Measurements from ENCODE around the gene FAM124A.

Gene FAM124A

GRCh38 chr13:51241720-51242119 lies 19.5 kb downstream of the FAM124A start:
- no peak for DNase-seq (ENCODE audit: low read depth in 2 of 2)

GRCh38 chr13:51243227-51243626 lies 21.0 kb downstream of the FAM124A start:
- DNase-seq (ENCODE audit: low read depth in 2 of 2) = no peak

GRCh38 chr13:51243832-51244231 lies 21.6 kb downstream of the FAM124A start:
- DNase-seq (ENCODE audit: low read depth in 2 of 2) = no peak

GRCh38 chr13:51244637-51245405 lies 22.6 kb downstream of the FAM124A start:
- DNase-seq (ENCODE audit: low read depth in 2 of 2) = no peak

- DNase-seq (ENCODE audit: low read depth in 2 of 2) = no peak
These were observed 23.4 kb downstream of the FAM124A start for GRCh38 chr13:51245583-51245982.

- DNase-seq (ENCODE audit: low read depth in 2 of 2) = no peak
These were observed 23.8 kb downstream of the FAM124A start for GRCh38 chr13:51246025-51246417.

- no peak for DNase-seq (ENCODE audit: low read depth in 2 of 2)
These were observed 24.4 kb downstream of the FAM124A start for GRCh38 chr13:51246418-51247277.

- DNase-seq (ENCODE audit: low read depth in 2 of 2) = no peak
These were observed 27.1 kb downstream of the FAM124A start for GRCh38 chr13:51249255-51249654.

GRCh38 chr13:51249770-51250741 lies 27.9 kb downstream of the FAM124A start:
- no peak for DNase-seq (ENCODE audit: low read depth in 2 of 2)

- no peak for DNase-seq (ENCODE audit: low read depth in 2 of 2)
These were observed 29.3 kb downstream of the FAM124A start for GRCh38 chr13:51251480-51251879.

- no peak for DNase-seq (ENCODE audit: low read depth in 2 of 2)
These were observed 30.8 kb downstream of the FAM124A start for GRCh38 chr13:51252954-51253532.

GRCh38 chr13:51255556-51255955 lies 33.4 kb downstream of the FAM124A start:
- DNase-seq (ENCODE audit: low read depth in 2 of 2) = no peak

GRCh38 chr13:51257187-51257586 lies 35.0 kb downstream of the FAM124A start:
- DNase-seq (ENCODE audit: low read depth in 2 of 2) = no peak

GRCh38 chr13:51258612-51259548 lies 36.7 kb downstream of the FAM124A start:
- no peak for DNase-seq (ENCODE audit: low read depth in 2 of 2)

GRCh38 chr13:51260154-51260553 lies 38.0 kb downstream of the FAM124A start:
- no peak for DNase-seq (ENCODE audit: low read depth in 2 of 2)

GRCh38 chr13:51261610-51262249 lies 39.5 kb downstream of the FAM124A start:
- DNase-seq (ENCODE audit: low read depth in 2 of 2) = no peak

- DNase-seq (ENCODE audit: low read depth in 2 of 2) = no peak
These were observed 40.5 kb downstream of the FAM124A start for GRCh38 chr13:51262501-51263211.

GRCh38 chr13:51266642-51267041 lies 44.4 kb downstream of the FAM124A start:
- no peak for DNase-seq (ENCODE audit: low read depth in 2 of 2)

- no peak for DNase-seq (ENCODE audit: low read depth in 2 of 2)
These were observed 45.4 kb downstream of the FAM124A start for GRCh38 chr13:51267622-51268021.

Measured in stimulated activated CD8-positive, alpha-beta memory T cell treated with anti-CD3 and anti-CD28 coated beads, Interleukin-7, amount 100 ng/mL, for 1 hour (primary cell).